ENCODE measurements around the gene ATG101.

Gene ATG101

GRCh38 chr12:52066346-52067080 lies 3.3 kb upstream of the ATG101 start:
- peaks cover 16% of the 10 kb centered on the region for H3K4me1 ChIP-seq (ENCODE audit: insufficient read depth, low read length, severe bottlenecking)
- H3K4me3 ChIP-seq (ENCODE audit: low read depth, low read length, poor library complexity, severe bottlenecking) = no peak overlapping the region
- no peaks in the 10 kb centered on the region for H3K9me3 ChIP-seq (ENCODE audit: low read length)
- H3K4me2 ChIP-seq (ENCODE audit: low read length) = no peak overlapping the region
- H3K9me2 ChIP-seq (ENCODE audit: low read depth, low read length) = no peaks in the 10 kb centered on the region
- H3K27ac ChIP-seq (ENCODE audit: low read depth, low read length, poor library complexity, severe bottlenecking) = no peak overlapping the region
- no peaks in the 10 kb centered on the region; the same call in 1 of the 2 replicates for H3K27me3 ChIP-seq (ENCODE audit: insufficient read depth, low read length)
- H3F3A ChIP-seq (ENCODE audit: insufficient read depth, low read length) = no peaks in the 10 kb centered on the region
- no peak overlapping the region for H3K9ac ChIP-seq (ENCODE audit: low read length)
- H3K79me2 ChIP-seq (ENCODE audit: insufficient read depth, low read length) = peaks cover 15% of the 10 kb centered on the region
- TF ChIP-seq EZH2 (IDR thresholded peaks at IDR 0.05; ENCODE audit: borderline replicate concordance, low read length) (no peak), CTCF (IDR thresholded peaks at IDR 0.05; ENCODE audit: low read length) (no peak)
- H2AFZ ChIP-seq (ENCODE audit: low read length) = no peak overlapping the region
- no peaks in the 10 kb centered on the region for H3K36me3 ChIP-seq (ENCODE audit: insufficient read depth, low read length)
- no peaks in the 10 kb centered on the region for H4K20me1 ChIP-seq (ENCODE audit: insufficient read depth, low read length)

GRCh38 chr12:52067081-52067374 lies 2.8 kb upstream of the ATG101 start:
- Histone ChIP-seq H3K4me2 (ENCODE audit: low read length) (no peak overlapping the region), H3K27ac (ENCODE audit: low read depth, low read length, poor library complexity, severe bottlenecking) (no peak overlapping the region), H3K4me3 (ENCODE audit: low read depth, low read length, poor library complexity, severe bottlenecking) (no peak overlapping the region), H3K9me2 (ENCODE audit: low read depth, low read length) (no peaks in the 10 kb centered on the region), H3K9me3 (ENCODE audit: low read length) (no peaks in the 10 kb centered on the region), H3K36me3 (ENCODE audit: insufficient read depth, low read length) (0 out of 2 replicates have a peak, but pooled peaks cover 3% of the 10 kb centered on the region), H3K9ac (ENCODE audit: low read length) (no peak overlapping the region), H3K4me1 (ENCODE audit: insufficient read depth, low read length, severe bottlenecking) (peaks cover 21% of the 10 kb centered on the region), H2AFZ (ENCODE audit: low read length) (no peak overlapping the region), H3K79me2 (ENCODE audit: insufficient read depth, low read length) (peaks cover 20% of the 10 kb centered on the region), H4K20me1 (ENCODE audit: insufficient read depth, low read length) (no peaks in the 10 kb centered on the region), H3K27me3 (ENCODE audit: insufficient read depth, low read length) (no peaks in the 10 kb centered on the region; the same call in 1 of the 2 replicates), H3F3A (ENCODE audit: insufficient read depth, low read length) (no peaks in the 10 kb centered on the region)
- TF ChIP-seq EZH2 (IDR thresholded peaks at IDR 0.05; ENCODE audit: borderline replicate concordance, low read length) (no peak), CTCF (IDR thresholded peaks at IDR 0.05; ENCODE audit: low read length) (no peak)

- no peaks in the 10 kb centered on the region for H3F3A ChIP-seq (ENCODE audit: insufficient read depth, low read length)
- no peak overlapping the region for H3K27ac ChIP-seq (ENCODE audit: low read depth, low read length, poor library complexity, severe bottlenecking)
- peaks cover 21% of the 10 kb centered on the region for H3K79me2 ChIP-seq (ENCODE audit: insufficient read depth, low read length)
- H2AFZ ChIP-seq (ENCODE audit: low read length) = no peak overlapping the region
- no peaks in the 10 kb centered on the region for H3K27me3 ChIP-seq (ENCODE audit: insufficient read depth, low read length)
- peak overlapping the region; percentile 83 for H3K9ac ChIP-seq (ENCODE audit: low read length)
- peak overlapping the region; percentile 89 for H3K4me3 ChIP-seq (ENCODE audit: low read depth, low read length, poor library complexity, severe bottlenecking)
- H3K36me3 ChIP-seq (ENCODE audit: insufficient read depth, low read length) = peaks cover 32% of the 10 kb centered on the region; the same call in 1 of the 2 replicates
- no peaks in the 10 kb centered on the region for H3K9me2 ChIP-seq (ENCODE audit: low read depth, low read length)
- H3K4me2 ChIP-seq (ENCODE audit: low read length) = peak overlapping the region; percentile 88
- H3K4me1 ChIP-seq (ENCODE audit: insufficient read depth, low read length, severe bottlenecking) = peaks cover 41% of the 10 kb centered on the region
- no peaks in the 10 kb centered on the region for H3K9me3 ChIP-seq (ENCODE audit: low read length)
- H4K20me1 ChIP-seq (ENCODE audit: insufficient read depth, low read length) = no peaks in the 10 kb centered on the region
- no peak for TF ChIP-seq CTCF (IDR thresholded peaks at IDR 0.05; ENCODE audit: low read length)
- TF ChIP-seq EZH2 (IDR thresholded peaks at IDR 0.05; ENCODE audit: borderline replicate concordance, low read length) = no peak
These were observed 577 bp downstream of the ATG101 start for GRCh38 chr12:52070185-52070925.

All from OCI-LY1 (cell line).